SJCRH30 (cell line): ENCODE results near the gene CTXN3. TPM values are rescaled to one million over a fixed set of nuclear protein-coding genes. Genes with fewer than 3 reads are reported as not detected.
"Not testable (repeated sequence)": the region's sequence is repeated elsewhere in the genome, so short reads cannot be mapped to it uniquely, and the experiment has no call there.

Source experiments
- DNase-seq, 2 experiments: peaks; one replicate each; pipeline ENCODE4 v3.0.0-alpha.2; 2015 to 2020
- H3K27ac ChIP-seq: fragments of 250-450 bp; sonication (Bioruptor Pico); 2 replicates; pipeline ENCODE4 v1.5.1; 2020; ENCODE audit warnings: mild to moderate bottlenecking, moderate library complexity
- H3K27me3 ChIP-seq: fragments of 250-450 bp; sonication (Bioruptor Pico); 2 replicates; pipeline ENCODE4 v1.5.1; 2020; ENCODE audit warnings: mild to moderate bottlenecking, moderate library complexity
- H3K36me3 ChIP-seq: fragments of 250-450 bp; sonication (Bioruptor Pico); 2 replicates; pipeline ENCODE4 v1.5.1; 2020; ENCODE audit warnings: mild to moderate bottlenecking, moderate library complexity
- H3K4me1 ChIP-seq: fragments of 250-450 bp; sonication (Bioruptor Pico); 2 replicates; pipeline ENCODE4 v1.5.1; 2020; ENCODE audit warnings: mild to moderate bottlenecking, moderate library complexity
- H3K4me3 ChIP-seq: fragments of 250-450 bp; sonication (Bioruptor Pico); 2 replicates; pipeline ENCODE4 v1.5.1; 2020; ENCODE audit warnings: mild to moderate bottlenecking, moderate library complexity
- H3K9me3 ChIP-seq: fragments of 250-450 bp; sonication (Bioruptor Pico); replicated peaks from 2 replicates; pipeline ENCODE4 v1.5.1; 2020; ENCODE audit warnings: mild to moderate bottlenecking, moderate library complexity
- total RNA-seq: library from RNA; depleted of rRNA; stranded (reverse); fragments of >200 nt; shearing (Covaris generic); gene quantifications from 2 replicates; pipeline ENCODE4 v1.2.3, GENCODE V29; 2014

CTXN3 gene
- total RNA-seq, 1 experiment from 2014 or later, result not detected

DNA sequence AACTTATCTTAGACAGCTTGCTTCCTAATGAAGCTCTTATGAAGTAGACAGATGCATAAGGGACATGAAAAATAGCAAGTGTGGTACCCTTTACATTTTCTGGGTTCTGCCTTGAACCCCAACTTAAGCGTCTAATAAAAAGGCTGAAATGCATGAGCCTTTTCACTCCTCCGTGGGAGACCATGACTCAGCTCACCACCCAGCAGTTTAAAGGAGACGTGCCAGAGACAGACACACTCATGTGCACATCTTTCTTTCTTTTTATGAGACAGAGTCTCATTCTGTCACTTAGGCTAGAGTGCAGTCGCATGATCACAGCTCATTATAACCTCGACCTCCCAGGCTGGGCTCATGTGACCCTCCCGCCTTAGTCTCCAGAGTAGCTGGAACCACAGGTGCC, 22.3 kb downstream of the CTXN3 start:
- DNase-seq, result no peak
- Histone ChIP-seq H3K9me3 (no peaks in the 10 kb centered on the region; the same call in 1 of the 2 replicates), H3K4me3 (no peak overlapping the region), H3K36me3 (no peaks in the 10 kb centered on the region), H3K4me1 (no peaks in the 10 kb centered on the region), H3K27ac (no peak overlapping the region), H3K27me3 (no peaks in the 10 kb centered on the region)

DNA sequence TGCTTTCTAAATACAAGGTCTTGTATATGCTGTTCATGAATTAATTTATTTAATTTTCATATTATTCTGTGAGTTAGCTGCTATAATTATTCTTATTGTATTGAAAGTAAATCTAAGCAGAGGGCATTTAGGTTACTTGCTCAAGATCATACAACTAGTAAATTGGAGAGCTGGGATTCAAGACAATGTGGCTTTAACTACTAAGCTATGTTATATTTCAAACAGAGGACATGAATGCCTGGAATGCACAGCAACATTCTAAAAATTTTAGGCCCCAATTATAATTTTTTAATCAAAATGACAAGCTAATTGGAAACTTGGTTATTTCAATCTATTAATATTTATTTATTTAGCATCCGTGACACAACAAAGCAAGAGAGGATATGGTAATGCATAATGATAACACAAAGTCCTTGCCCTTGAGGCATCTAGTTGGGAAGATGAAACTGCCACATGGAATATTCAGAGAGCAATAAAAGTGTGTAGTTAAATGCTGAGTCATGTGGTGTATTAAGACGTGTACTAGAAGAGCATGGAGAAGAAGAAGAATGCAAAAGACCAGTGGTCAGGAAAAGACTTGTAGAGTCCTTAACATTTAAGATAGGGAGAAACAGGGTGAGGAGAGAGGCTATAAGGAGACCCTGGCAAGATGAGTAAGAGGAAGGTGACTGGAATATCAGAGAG, 24.4 kb downstream of the CTXN3 start:
- DNase-seq, result no peak
- Histone ChIP-seq H3K27me3 (no peaks in the 10 kb centered on the region), H3K27ac (no peak overlapping the region), H3K4me3 (no peak overlapping the region), H3K4me1 (no peaks in the 10 kb centered on the region), H3K36me3 (no peaks in the 10 kb centered on the region), H3K9me3 (no peaks in the 10 kb centered on the region; the same call in 1 of the 2 replicates)

DNA sequence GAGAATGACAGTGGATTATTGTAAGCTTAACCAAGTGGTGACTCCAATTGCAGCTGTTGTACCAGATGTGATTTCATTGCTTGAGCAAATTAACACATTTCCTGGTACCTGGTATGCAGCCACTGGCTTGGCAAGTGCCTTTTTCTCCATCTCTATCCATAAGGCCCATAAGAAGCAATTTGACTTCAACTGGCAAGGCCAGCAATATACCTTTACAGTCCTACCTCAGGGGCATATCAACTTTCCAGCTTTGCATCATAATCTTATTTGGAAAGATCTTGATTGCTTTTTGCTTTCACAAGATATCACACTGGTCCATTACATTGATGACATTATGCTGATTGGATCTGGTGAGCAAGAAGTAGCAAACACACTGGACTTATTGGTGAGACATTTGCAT, 28.1 kb downstream of the CTXN3 start:
- H3K27ac ChIP-seq, DNase-seq, H3K36me3 ChIP-seq: not testable (repeated sequence)

DNA sequence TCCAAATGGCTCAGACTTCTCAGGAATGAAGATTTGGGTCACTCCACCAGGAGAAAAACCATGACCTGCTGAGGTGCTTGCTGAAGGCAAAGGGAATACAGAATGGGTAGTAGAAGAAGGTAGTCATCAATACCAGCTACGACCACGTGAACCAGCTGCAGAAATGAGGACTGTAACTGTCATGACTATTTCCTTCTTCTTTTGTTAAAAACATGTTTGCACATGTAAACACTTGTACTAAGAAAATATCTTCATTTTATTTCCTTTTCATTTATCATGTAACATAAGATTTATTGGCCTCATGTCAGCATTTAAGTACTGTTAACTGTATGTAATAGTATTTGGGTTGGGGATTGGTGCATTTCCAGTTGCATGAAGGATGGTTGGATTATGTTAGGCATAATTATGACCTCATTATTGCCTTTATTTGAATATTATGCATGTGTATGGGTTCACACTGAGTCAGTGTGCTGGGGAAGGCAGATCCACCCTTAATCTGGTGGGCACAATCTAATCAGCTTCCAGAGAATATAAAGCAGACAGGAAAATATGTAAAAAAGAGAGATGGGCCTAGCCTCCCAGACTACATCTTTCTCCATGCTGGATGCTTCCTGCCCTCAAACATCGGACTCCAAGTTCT, 30.9 kb downstream of the CTXN3 start:
- not testable (repeated sequence) for H3K27ac ChIP-seq, H3K9me3 ChIP-seq, H3K27me3 ChIP-seq, H3K36me3 ChIP-seq, DNase-seq, H3K4me1 ChIP-seq, H3K4me3 ChIP-seq

More for the DNA sequence above, 28.1 kb downstream of the CTXN3 start:
- not testable (repeated sequence) for H3K4me3 ChIP-seq, H3K4me1 ChIP-seq, H3K27me3 ChIP-seq, H3K9me3 ChIP-seq

DNA sequence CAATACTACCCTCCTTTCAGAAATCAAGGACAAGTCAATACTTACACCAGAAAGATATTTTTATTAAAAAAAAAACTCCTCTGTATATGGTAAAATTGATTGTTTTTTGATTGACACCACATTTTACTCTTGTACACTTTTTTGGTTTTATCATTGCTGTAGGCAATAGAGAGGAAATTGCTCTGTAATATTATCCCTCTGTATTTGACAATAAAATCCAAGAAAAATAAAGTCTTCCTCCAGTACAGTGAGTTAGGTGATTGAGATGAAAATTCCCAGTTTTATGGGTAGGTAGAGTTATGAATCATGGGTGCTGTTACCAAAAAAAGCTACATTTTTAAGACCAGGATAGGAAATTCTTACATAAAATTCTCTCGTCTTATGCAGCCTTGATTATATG, 31.7 kb downstream of the CTXN3 start:
- H3K4me3 ChIP-seq, result no peak overlapping the region
- H3K27ac ChIP-seq, result no peak overlapping the region
- no peak for DNase-seq
- no peaks in the 10 kb centered on the region for H3K36me3 ChIP-seq
- H3K9me3 ChIP-seq, result no peaks in the 10 kb centered on the region
- H3K27me3 ChIP-seq, result no peaks in the 10 kb centered on the region
- H3K4me1 ChIP-seq, result no peaks in the 10 kb centered on the region

DNA sequence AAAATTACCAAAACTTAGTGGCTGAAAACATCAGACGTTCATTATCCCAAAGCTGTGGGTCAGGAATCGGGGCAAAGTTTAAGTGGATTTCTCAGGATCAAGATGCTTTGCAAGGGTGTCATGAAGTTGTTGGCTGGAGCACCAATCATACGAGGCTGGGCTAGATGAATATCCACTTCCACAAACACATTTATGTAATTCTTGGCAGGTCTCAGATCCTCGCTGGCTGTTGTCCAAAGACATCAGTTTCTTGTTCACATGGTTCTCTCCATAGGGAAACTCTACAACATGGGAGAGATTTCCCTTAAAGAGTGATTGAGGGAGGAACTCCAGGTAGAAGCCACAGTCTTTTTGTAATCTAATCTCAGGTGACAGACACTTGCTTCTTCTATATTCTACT, 34.1 kb downstream of the CTXN3 start:
- H3K4me1 ChIP-seq, result no peaks in the 10 kb centered on the region
- H3K27me3 ChIP-seq, result no peaks in the 10 kb centered on the region
- no peaks in the 10 kb centered on the region for H3K9me3 ChIP-seq
- DNase-seq, result no peak
- H3K4me3 ChIP-seq, result no peak overlapping the region
- H3K27ac ChIP-seq, result no peak overlapping the region
- no peaks in the 10 kb centered on the region for H3K36me3 ChIP-seq

DNA sequence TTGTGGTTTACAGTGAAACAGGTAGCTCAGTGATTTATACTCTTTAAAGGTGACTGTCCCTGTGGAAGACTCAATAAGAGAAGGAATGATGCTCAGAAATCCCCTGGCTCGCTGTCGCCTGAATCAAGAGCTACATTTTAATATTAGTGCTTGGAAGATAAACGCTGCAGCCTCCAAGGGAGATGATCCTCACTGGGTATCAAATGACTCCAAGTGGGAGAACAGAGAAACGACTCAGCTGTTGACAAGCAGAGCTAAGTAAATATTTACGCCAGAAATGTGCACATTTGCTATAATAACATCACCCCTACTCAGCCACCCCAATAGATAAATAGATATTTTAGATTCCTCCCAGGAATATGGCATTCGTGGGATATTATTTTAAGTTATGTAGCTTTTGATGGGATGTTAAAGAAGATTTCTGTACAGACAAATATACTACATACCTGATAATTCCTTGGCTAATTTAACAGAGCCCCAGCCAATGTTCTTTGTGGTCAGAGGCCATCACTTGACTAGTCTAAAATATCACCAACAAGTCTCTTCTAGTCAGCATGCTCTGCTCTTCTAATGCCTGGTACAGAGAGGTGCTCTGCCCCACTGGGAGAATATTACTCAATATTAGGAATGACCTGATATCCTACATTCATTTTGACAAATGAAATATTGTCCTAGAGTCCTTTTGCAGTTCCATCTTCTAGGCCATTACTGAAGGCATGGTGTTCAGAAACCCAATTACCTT, 36.0 kb downstream of the CTXN3 start:
- DNase-seq, result peak in 1 of 2 experiments; percentile 4
- Histone ChIP-seq H3K4me3 (no peak overlapping the region), H3K27ac (no peak overlapping the region), H3K4me1 (no peaks in the 10 kb centered on the region), H3K36me3 (no peaks in the 10 kb centered on the region), H3K27me3 (no peaks in the 10 kb centered on the region), H3K9me3 (no peaks in the 10 kb centered on the region)

DNA sequence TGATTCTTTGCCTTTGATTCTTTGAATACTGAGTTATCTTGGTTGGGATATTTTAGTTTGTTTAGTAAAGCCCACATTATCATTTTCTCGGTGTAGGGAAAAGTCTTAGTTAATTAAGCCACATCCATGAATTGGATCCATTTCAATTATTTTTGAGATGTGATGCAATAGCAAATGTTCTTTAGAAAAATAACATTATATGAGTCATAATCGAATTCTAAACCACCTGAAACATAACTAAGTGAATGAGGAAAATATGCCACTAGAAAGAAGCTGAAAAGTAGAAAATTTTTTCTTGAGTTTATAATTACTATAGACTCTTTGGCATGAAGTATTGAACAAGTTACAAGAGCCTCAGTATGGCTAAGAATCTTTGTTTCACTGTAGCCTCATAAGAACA, 36.8 kb downstream of the CTXN3 start:
- H3K27ac ChIP-seq, result no peak overlapping the region
- no peak for DNase-seq
- H3K9me3 ChIP-seq, result no peaks in the 10 kb centered on the region

DNA sequence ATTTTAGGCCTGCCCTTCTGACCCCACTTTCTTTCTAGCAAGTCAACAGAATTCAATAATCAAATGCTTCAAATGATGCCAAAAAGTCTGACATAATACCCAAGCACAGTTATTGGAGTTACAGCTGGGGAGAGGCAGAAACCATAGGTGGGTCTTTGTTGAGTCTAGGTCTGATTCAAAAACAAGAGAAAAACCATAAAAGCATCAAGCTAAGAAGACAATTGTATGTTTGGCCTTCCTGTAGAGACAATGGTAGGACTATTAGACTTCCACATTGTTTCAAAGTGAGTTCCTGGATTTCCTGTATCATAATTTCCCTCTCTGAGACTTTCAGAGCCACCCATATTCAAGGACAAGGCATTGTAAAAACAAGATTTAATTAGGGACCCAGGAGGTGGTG, 37.5 kb downstream of the CTXN3 start:
- H3K27me3 ChIP-seq, result no peaks in the 10 kb centered on the region
- H3K9me3 ChIP-seq, result no peaks in the 10 kb centered on the region
- H3K4me1 ChIP-seq, result no peaks in the 10 kb centered on the region
- H3K36me3 ChIP-seq, result no peaks in the 10 kb centered on the region
- H3K4me3 ChIP-seq, result no peak overlapping the region
- no peak overlapping the region for H3K27ac ChIP-seq
- DNase-seq, result no peak

More for the DNA sequence above, 36.8 kb downstream of the CTXN3 start:
- no peak overlapping the region for H3K4me3 ChIP-seq
- no peaks in the 10 kb centered on the region for H3K36me3 ChIP-seq
- no peaks in the 10 kb centered on the region for H3K4me1 ChIP-seq
- no peaks in the 10 kb centered on the region for H3K27me3 ChIP-seq

DNA sequence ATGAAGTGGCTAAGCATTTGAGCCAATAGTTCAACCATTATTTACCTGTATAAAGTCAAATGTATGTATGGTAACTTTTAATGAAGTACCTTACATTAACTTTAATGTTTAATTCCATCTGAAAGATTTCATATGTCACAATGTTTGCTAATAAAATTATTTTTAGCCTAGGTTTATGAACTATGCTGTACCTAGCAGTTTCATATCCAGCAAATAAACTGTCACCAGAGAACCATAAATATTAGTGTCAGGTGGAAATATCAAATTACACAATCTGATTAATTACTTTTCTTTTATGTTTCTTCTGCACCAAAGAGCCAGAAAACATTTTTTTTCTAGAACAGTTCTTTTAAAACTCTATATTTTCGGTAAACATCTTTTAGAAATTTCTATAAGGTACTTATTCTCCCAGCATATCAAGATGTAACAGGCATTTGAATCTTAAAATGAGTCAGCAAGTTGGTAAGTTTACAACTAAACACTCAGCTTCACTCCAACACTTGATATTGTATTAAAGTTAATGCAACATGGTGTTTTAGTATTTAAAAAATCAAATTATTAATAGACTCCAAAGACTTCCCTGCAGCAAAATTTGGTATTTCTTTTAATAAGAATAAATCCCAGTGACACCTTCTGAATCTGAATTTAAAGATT, 45.8 kb downstream of the CTXN3 start:
- no peaks in the 10 kb centered on the region; the same call in 1 of the 2 replicates for H3K27me3 ChIP-seq
- no peak overlapping the region for H3K4me3 ChIP-seq
- H3K4me1 ChIP-seq, result no peaks in the 10 kb centered on the region
- H3K9me3 ChIP-seq, result 0 out of 2 replicates have a peak, but pooled peaks cover under 1% of the 10 kb centered on the region
- H3K36me3 ChIP-seq, result no peaks in the 10 kb centered on the region
- no peak for DNase-seq
- H3K27ac ChIP-seq, result no peak overlapping the region

DNA sequence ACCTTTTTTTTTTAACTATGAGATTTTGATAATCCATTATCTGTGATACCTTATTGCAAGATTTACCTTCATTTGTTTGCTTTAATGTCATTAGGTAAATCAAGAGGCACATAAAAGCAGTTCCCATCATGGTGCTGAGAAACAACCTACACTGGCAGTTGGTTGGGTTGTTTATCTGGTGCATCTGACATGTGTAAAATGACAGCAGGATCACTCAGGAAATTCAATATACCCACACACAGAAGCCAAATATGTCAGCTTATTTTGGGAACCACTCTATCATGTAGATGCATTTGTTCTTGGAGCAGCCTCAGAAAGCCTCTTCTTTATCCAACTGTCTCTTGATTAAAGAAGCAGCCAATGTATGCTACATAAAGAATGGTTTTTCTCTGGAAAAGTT, 46.5 kb downstream of the CTXN3 start:
- no peaks in the 10 kb centered on the region; the same call in 1 of the 2 replicates for H3K27me3 ChIP-seq
- DNase-seq, result no peak
- H3K9me3 ChIP-seq, result 0 out of 2 replicates have a peak, but pooled peaks cover 2% of the 10 kb centered on the region

DNA sequence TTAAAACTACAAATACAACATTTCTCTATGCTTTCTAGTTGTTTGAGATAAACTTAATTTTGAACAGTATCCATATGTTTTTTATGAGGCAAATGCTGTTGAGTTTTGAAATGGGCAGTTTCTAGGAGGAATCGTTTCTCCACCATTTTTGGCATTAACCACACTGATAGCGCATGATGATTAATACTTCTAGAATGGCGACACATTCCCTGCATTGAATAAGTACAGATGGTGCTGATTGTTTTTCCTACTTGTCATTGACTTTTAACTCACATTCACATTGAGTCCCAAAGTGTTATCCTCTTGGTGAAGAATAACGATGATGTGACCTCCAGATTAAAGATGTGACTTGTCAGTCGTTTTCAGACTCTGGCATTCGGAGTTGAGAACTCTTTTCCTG, 47.8 kb downstream of the CTXN3 start:
- DNase-seq, result no peak
- 0 out of 2 replicates have a peak, but pooled peaks cover 6% of the 10 kb centered on the region for H3K9me3 ChIP-seq
- no peak overlapping the region for H3K27ac ChIP-seq
- no peaks in the 10 kb centered on the region for H3K36me3 ChIP-seq
- H3K27me3 ChIP-seq, result no peaks in the 10 kb centered on the region; the same call in 1 of the 2 replicates
- no peaks in the 10 kb centered on the region for H3K4me1 ChIP-seq
- H3K4me3 ChIP-seq, result no peak overlapping the region

More for the DNA sequence above, 46.5 kb downstream of the CTXN3 start:
- Histone ChIP-seq H3K4me1 (no peaks in the 10 kb centered on the region), H3K36me3 (no peaks in the 10 kb centered on the region), H3K4me3 (no peak overlapping the region), H3K27ac (no peak overlapping the region)

DNA sequence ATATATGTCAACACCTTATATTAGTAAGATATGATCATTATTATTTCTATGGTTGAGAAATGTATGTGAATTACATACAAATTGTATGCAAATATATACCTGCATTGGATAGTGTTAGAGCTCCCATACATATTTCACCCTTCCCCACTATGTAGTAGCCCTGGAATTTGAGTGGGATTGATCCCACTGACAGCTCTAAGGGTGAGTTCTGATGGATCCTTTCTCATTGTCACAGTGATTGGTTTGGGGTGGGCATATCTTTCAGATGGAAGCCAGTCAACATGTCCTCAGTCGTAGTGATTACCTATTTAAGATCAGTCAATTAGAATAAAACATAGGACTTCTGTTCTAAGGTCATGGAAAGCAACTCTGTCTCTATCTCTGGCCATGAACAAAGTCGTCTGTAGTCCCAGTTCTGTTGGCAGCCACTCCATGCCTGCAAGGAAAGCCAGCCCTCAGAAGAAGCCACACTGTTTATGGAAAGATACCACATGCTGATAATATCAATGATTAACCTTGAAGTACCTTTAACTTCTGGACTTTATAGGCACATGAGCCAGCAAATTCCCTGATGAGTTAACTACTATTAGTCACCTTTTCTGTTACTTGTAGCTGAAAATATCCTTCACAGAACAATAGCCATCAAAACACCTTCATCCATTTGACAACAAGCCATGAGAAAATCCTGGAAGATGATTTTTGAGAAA, 49.2 kb downstream of the CTXN3 start:
- Histone ChIP-seq H3K4me1 (no peaks in the 10 kb centered on the region), H3K9me3 (0 out of 2 replicates have a peak, but pooled peaks cover 6% of the 10 kb centered on the region), H3K27ac (no peak overlapping the region), H3K27me3 (no peaks in the 10 kb centered on the region; the same call in 1 of the 2 replicates), H3K4me3 (no peak overlapping the region), H3K36me3 (no peaks in the 10 kb centered on the region)
- no peak for DNase-seq

DNA sequence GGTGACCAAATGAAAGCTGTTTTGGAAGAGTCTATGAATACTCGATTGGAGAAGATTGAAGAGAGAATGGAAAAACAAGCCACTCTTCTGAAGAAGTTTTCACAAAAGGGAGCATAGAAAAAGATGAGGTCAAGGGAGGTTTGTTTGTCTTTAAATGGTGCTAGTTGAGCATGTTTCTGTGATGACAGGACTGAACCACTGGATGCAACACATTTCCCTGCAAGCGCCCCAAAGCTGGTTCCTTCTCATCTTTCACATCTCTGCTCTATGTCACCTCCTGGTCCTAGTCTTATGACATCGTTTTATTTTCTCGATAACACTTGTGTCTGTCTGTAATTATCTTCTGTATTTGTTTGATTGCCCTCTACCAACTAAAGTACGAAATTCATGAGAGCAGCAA, 50.5 kb downstream of the CTXN3 start:
- Histone ChIP-seq H3K27ac (no peak overlapping the region), H3K27me3 (no peaks in the 10 kb centered on the region; the same call in 1 of the 2 replicates), H3K4me1 (no peaks in the 10 kb centered on the region), H3K9me3 (0 out of 2 replicates have a peak, but pooled peaks cover 6% of the 10 kb centered on the region), H3K4me3 (no peak overlapping the region), H3K36me3 (no peaks in the 10 kb centered on the region)
- no peak for DNase-seq
